ENCODE results near the gene RBPJL. TPM values are rescaled to one million over a fixed set of nuclear protein-coding genes. Genes with fewer than 3 reads are reported as not detected.

RBPJL gene
- total and polyA plus RNA-seq, 2 of the 13 experiments (the other 11 are each of a cell fraction or from before 2014, with no cell fraction given) = not detected

- H3K4me3 ChIP-seq (replicated peaks in 1 of 3; ENCODE audit: insufficient read depth in 1 of 3, low read depth in 2 of 3, low read length in 3 of 3) = no peak overlapping the region
- in situ Hi-C loops (cut with HindIII; ENCODE audit: extremely low pct_ligation_motif_present, low pct_unique_long_range_greater_than_20kb) = loop anchor here (10.0 kb wide), 1 partner anchor 277 kb away; no protein-coding TSS in a partner anchor
- no TSS peak for BruUV-seq (replicated peaks)
- no peaks in the 10 kb centered on the region for H4K20me1 ChIP-seq (ENCODE audit: insufficient read depth, low read length)
- 44% methylated on average over 9 of the region's 9 CpGs for WGBS (ENCODE audit: low lambda C conversion rate)
- H2AFZ ChIP-seq (ENCODE audit: low read length) = no peak overlapping the region
- FAIRE-seq (no peak), DNase-seq (ENCODE audit: low spot score) (no peak), ATAC-seq (no peak)
- no peak overlapping the region for H3K4me2 ChIP-seq (ENCODE audit: low read depth, low read length)
- POLR2A ChIA-PET = no interaction called here
- no peaks in the 10 kb centered on the region for H3K9me3 ChIP-seq (ENCODE audit: low read length)
- TF ChIP-seq TRIM24 (CRISPR knock-in tag; IDR thresholded peaks at IDR 0.05) = no peak
- no peak for TF ChIP-seq RAD51 (IDR thresholded peaks at IDR 0.05; ENCODE audit: borderline replicate concordance)
- no peak for TF ChIP-seq ZNF788 (CRISPR knock-in tag; IDR thresholded peaks at IDR 0.05; ENCODE audit: borderline replicate concordance)
- no peak for TF ChIP-seq FOXP4 (CRISPR knock-in tag; IDR thresholded peaks at IDR 0.05)
- TF ChIP-seq ELF3 (CRISPR knock-in tag; IDR thresholded peaks at IDR 0.05) = no peak
- TF ChIP-seq ZNF589 (CRISPR knock-in tag; conservative IDR thresholded peaks at IDR 0.05) = no peak
- no peak for TF ChIP-seq PHF20 (CRISPR knock-in tag; IDR thresholded peaks at IDR 0.05)
- no peak for TF ChIP-seq IRX3 (CRISPR knock-in tag; IDR thresholded peaks at IDR 0.05; ENCODE audit: borderline replicate concordance, low read depth)
- no peak for TF ChIP-seq KLF13 (CRISPR knock-in tag; IDR thresholded peaks at IDR 0.05)
- no peaks in the 10 kb centered on the region for H3K79me2 ChIP-seq (ENCODE audit: insufficient read depth, low read length)
- CTCF ChIA-PET (ENCODE audit: low intra/inter-chr PET ratio, low total read pairs) = interaction anchor here (1.3 to 2.0 kb wide), 3 partner anchors 153 to 281 kb away, joined by 8 to 18 read pairs (median 9); no protein-coding TSS in a partner anchor
- H3K27ac ChIP-seq (ENCODE audit: extremely low read length, insufficient read depth, low read length) = no peak overlapping the region
- intact Hi-C loops (cut with micrococcal nuclease; ENCODE audit: unreplicated experiment) = loop anchor here (1.0 to 5.0 kb wide), 4 partner anchors 55 to 281 kb away; no protein-coding TSS in a partner anchor
- no peak overlapping the region for H3K9ac ChIP-seq (ENCODE audit: insufficient read depth, low read depth, low read length)
- peaks cover 4 to 70% of the 10 kb centered on the region in 2 experiments; a peak in 4 of 5 replicates for H3K27me3 ChIP-seq (ENCODE audit: control insufficient read depth in 1 of 2, insufficient read depth in 2 of 2, low read length in 2 of 2)
- H3K36me3 ChIP-seq (replicated peaks in 1 of 2; ENCODE audit: control insufficient read depth in 1 of 2, insufficient read depth in 2 of 2, low read length in 2 of 2) = no peaks in the 10 kb centered on the region
- peaks cover 16% of the 10 kb centered on the region; the same call in 1 of the 2 replicates for H3K4me1 ChIP-seq (ENCODE audit: insufficient read depth, low read length)
Measured at GRCh38 chr20:45291526-45291925, 15.1 kb upstream of the RBPJL start.

Data from HepG2 (cell line).